Transverse colon (tissue), 4 donors: Measurements from ENCODE around the gene PSTK.

Experiments used
- EP300 ChIP-seq: sonication (generic); formaldehyde crosslinking; IDR thresholded peaks from one replicate; pipeline ENCODE4 v1.6.1; 2017; ENCODE audit warnings: antibody characterized with exemption, low read depth
- POLR2AphosphoS5 ChIP-seq, 3 donors: sonication (generic); formaldehyde crosslinking; IDR thresholded peaks; one replicate each; pipeline ENCODE4 v1.6.1; 2016; ENCODE audit warnings: antibody characterized with exemption in 3 of 3
- TF ChIP-seq, protein P1 (sequence below), 5 experiments: fragments of 200-600 bp in 3 of 5; fragments of 450-650 bp in 2 of 5; sonication (generic) in 3 of 5; IDR thresholded peaks; 1 replicate in 2 of 5; 2 replicates in 3 of 5; pipeline ENCODE4 v1.5.1; 2016 to 2017; ENCODE audit warnings: antibody characterized with exemption in 5 of 5, inconsistent platforms in 3 of 5, mild to moderate bottlenecking in 2 of 5, moderate library complexity in 1 of 5

DNA sequence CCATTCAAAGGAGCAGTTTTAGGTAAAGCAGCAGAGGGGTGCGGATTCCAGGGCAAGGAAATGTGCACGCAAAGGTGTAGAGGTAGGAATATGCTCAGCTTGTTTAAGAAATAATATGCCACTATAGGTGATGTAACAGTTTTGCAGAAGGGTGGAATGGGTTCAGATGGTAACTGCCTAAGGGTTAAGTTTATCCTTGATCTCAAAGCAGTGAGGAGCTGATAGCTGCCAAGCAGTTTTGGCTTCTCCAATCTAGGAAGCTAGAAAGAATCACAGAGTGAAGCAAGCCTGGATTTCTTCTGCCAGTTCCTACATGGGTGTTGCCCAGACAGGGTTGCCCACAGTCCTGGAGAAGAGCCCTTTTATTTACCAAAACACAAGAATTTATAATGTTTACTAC, 34.6 kb downstream of the PSTK start:
- TF ChIP-seq EP300: no peak
- TF ChIP-seq, protein P1, sequence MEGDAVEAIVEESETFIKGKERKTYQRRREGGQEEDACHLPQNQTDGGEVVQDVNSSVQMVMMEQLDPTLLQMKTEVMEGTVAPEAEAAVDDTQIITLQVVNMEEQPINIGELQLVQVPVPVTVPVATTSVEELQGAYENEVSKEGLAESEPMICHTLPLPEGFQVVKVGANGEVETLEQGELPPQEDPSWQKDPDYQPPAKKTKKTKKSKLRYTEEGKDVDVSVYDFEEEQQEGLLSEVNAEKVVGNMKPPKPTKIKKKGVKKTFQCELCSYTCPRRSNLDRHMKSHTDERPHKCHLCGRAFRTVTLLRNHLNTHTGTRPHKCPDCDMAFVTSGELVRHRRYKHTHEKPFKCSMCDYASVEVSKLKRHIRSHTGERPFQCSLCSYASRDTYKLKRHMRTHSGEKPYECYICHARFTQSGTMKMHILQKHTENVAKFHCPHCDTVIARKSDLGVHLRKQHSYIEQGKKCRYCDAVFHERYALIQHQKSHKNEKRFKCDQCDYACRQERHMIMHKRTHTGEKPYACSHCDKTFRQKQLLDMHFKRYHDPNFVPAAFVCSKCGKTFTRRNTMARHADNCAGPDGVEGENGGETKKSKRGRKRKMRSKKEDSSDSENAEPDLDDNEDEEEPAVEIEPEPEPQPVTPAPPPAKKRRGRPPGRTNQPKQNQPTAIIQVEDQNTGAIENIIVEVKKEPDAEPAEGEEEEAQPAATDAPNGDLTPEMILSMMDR (IDR thresholded peaks at IDR 0.05): no peak
- no peak for TF ChIP-seq POLR2AphosphoS5 (IDR thresholded peaks at IDR 0.05)
